NCI-H510A (cell line): ENCODE data around the gene FBXO21.
A peak's percentile ranks its signal among the peaks of the same experiment; 100 is the strongest.
"Not testable (repeated sequence)": the region's sequence is repeated elsewhere in the genome, so short reads cannot be mapped to it uniquely, and the experiment has no call there.

Source experiments
- DNase-seq: peaks from one replicate; lab custom pipeline; 2025; lab: John Stamatoyannopoulos, UW

The FBXO21 gene

DNA sequence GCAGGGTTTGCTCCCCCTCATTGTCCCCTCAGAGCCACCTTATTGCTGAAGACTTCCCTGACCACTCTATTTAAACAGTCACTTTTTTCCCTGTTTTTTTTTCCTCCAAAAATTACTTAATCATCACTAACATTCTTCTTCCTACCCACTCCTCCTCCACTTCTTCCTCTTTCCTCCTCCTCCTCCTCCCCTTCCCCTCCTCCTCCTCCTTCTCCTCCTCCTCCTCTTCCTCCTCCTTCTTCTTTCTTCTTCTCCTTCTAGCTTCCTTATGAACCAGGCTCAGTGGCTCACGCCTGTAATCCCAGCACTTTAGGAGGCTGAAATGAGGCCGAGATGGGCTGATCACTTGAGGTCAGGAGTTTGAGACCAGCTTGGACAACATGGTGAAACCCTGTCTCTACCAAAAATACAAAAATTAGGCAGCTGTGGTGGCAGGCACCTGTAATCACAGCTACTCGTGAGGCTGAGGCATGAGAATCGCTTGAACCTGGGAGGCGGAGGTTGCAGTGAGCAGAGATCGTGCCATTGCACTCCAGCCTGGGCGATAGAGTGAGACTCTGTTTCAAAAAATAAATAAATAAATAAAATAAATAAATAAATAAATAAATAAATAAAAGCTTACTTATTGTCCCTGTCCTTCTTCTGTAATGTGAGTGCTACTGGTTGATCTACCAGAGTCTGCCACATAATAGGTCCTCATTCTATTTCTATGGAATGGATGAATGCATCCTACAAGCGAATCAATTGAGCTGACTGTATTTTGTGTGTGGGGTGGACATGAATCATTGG, 9.9 kb upstream of the FBXO21 start:
- DNase-seq: not testable (repeated sequence)

DNA sequence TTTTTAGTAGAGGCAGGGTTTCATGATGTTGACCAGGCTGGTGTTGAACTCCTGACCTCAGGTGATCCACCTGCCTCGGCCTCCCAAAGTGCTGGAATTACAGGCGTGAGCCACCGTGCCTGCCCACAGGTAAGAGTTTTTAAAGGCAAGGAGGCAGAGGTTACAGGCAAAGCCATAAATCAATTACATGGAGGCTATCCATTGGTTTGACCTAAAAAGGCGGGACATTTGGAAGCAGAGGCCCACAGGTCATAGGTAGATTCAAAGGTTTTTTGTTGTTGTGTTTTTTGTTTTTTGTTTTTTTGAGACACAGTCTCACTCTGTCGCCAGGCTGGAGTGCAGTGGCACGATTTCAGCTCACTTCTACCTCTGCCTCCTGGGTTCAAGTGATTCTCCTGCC, 6.1 kb upstream of the FBXO21 start:
- DNase-seq: not testable (repeated sequence)

DNA sequence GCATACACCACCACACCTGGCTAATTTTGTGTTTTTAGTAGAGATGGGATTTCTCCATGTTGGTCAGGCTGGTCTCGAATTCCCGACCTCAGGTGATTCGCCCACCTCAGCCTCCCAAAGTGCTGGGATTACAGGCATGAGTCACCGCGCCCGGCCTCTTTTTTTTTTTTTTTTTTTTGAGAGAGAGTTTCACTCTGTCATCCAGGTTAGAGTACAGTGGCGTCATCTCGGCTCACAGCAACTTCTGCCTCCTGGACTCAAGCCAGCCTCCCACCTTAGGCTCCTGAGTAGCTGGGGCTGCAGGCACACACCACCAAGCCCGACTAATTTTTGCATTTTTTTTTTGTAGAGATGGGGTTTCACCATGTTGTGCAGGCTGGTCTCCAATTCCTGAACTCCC, 4.8 kb upstream of the FBXO21 start:
- DNase-seq: not testable (repeated sequence)

DNA sequence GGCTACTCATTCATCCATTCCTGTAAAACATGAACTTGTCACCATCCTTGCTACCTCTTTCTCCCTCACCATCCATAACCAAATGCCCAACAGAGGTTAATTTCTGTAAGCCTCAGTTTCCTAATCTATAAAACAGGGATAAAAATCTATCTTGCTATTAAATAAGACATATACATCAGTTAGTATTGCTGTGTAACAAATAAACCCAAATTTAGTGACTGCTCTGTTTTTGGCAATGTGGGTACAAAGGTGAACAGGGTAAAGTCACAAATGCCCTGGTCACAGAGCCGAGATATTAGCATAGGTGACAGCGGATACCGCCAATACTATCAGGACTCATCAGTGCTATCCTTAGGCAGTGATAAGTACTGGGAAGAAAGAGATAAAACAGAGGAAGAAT, 3.6 kb upstream of the FBXO21 start:
- no peak for DNase-seq

DNA sequence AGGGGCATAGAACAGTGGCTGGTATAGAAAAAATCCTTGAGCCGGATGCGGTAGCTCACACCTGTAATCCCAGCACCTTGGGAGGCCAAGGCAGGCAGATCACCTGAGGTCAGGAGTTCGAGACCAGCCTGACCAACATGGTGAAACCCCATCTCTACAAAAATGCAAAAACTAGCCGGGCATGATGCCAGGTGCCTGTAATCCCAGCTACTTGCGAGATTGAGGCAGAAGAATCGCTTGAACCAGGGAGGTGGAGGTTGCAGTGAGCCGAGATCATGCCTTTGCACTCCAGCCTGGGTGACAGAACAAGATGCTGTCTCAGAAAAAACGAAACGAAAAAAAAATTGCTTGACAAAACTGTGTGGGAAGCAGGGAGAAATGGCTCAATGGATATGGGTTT, 2.3 kb upstream of the FBXO21 start:
- DNase-seq: not testable (repeated sequence)

DNA sequence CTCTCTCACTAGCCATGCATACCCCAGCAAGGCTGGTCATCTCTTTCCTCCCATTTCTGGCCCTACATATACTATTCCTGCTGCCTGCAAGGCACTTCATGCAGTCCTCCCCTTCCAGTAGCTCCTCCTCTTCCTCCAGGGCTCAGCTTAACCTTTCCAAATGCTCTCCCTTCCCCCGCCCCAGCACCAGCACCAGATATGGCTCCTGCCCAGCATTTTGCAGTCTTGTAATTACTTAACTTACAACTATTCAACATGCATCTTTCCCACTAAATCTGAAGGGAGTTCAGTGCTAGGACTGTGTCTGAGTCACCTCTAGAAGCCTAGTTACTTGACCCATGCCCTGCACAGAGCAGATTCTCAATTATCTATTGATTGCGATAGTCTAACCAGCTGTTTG, 1.8 kb upstream of the FBXO21 start:
- DNase-seq: peak; percentile 7

DNA sequence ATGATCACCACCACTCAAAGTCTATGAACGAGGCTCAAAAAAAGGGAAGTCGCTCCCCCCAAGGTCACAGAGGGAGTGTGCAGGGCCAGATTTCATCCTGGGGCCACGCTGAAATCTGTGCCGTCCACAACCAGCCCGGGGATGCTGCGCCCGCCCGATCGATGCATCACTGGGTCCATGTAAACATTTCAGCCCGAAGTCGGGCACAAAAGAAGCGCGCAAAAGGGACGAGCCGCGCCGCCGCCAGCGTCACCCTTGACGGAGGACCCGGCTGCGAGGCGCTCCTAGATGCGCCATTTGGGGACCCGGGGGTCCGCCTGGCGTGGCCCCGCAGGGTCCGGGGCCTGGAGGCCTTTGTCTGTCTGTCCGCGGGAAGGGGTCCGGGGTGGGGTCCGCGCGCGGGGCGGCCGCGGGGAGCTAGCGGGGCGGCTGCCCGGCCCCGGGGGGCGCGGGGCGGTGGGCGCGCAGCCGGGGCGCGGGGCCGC, 503 bp downstream of the FBXO21 start:
- peak; percentile 45 for DNase-seq

DNA sequence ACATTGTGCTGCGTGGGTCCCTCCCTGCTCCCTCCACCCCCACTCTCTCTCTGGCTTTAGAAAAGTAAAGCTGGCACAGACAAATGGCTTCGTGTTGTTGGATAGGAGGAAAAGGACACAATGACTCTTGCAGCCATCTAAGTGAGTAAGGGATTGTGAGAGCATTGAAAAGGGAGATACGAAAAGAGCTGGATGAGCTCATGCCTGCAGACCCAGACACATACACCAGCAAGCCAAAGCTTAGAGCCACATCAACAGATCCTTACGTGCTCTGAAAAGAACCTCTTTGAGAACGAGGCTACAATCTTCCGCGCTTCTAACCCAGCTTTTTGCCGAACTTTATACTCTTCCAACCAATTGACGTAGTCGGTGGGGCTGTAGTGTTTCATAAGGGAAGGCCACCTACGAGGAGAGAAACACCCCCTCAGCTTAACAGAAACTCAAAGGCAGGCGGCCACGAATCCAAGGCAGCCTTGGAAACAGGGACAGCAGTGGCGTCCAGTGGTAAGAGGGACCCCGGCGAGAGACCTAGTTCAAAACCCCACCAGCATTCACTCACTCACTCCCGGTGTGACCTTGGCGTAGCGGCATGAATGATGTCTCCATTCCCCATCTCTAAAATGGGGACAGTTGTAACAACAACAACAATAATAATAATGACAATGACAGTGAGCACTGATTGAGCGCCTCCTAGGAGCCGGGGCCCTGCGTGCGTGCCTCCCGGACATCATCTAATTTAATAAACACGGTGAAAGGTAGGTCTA, 1.1 kb downstream of the FBXO21 start:
- DNase-seq: peak; percentile 23

DNA sequence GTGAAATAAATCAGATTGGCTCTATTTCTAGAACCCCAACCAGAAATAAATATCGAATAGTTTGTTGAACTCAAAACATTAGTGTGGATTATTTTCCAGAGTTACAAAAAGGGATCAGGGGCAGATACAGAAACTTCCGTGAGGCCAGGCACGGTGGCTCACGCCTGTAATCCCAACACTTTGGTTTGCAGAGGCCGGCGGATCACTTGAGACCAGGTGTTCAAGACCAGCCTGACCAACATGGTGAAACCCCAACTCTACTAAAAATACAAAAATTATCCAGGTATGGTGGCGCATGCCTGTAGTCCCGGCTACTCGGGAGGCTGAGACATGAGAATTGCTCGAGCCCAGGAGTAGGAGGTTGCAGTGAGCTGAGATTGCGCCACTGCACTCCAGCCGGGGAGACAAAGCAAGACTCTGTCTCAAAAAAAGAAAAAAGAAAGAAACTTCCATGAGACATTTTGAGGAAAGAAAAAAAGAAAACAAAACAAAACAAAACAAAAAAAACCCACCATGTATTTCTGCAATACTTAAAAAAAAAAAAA, 2.1 kb downstream of the FBXO21 start:
- no peak for DNase-seq

DNA sequence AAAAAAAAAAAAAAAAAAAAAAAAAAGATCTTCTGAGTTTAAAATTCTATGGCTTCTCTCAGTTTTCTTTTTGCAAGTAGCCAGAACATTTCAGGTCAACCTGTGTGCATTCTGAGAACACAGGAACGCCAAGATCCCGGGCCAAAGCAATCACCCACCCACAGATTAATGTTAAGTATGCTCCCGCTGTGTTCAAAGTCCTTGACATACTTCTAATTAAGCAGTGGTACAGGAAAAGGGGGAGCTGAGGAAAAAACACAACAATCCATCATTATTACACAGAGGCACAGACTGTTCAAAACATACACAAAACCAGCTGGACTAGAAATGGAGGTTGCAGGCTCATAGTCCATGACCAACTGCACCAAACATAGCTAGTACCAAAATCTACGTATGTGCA, 2.8 kb downstream of the FBXO21 start:
- DNase-seq: no peak

DNA sequence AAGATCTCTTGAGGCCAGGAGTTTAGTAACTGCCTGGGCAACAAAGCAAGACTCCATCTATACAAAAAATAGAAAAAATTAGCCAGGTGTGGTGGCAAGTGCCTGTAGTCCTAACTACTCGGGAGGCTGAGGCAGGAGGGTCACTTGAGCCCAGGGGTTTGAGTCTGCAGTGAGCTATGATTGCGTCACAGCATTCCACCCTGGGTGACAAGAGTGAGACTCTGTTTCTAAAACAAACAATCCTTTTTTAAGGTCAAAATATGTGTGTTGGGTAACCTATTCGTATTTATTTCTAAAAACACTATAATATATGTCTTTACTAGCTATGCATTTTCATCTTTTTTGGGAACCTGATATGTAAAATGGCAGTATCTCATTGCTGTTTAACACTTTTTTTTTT, 7.4 kb downstream of the FBXO21 start:
- DNase-seq: no peak

DNA sequence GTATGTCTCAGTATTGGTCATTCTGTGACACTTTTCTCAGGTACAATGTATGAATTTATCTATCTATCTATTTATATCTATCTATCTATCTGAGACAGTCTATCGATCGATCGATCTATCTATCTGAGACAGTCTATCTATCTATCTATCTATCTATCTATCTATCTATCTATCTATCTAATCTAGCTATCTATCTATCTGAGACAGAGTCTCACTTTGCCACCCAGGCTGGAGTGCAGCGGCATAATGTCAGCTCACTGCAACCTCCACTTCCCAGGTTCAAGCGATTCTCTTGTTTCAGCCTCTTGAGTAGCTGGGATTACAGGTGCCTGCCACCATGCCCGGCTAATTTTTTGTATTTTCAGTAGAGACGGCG, 8.8 kb downstream of the FBXO21 start:
- DNase-seq: not testable (repeated sequence)

DNA sequence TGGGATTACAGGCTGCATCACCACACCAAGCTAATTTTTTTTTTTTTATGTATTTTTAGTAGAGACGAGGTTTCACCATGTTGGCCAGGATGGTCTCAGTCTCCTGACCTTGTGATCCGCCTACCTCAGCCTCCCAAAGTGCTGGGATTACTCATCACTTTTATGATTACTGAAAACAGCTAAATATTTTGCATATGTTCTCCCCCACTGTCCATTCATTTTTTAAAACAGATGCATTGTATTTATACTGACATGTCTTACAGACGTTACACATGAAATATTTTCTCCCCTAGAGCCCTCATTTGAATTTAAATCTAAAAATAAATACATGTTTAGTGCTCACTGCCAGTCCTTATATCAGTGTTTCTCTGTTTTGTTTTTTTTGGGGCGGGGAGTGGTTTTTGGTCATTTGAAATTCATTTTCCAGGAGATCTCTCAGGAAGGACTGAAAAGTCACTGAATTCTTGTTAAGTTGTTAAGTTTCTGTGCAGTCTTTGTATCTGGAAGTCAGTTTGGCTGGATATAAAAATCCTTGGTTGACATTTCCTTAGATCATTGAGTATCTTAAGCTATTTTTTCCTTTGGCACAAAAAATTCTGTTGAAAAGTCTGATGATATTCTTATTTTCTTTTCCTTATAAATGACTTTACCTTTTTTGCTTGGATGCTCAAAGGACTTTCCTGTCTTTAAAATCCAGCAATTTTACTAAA, 9.4 kb downstream of the FBXO21 start:
- no peak for DNase-seq

DNA sequence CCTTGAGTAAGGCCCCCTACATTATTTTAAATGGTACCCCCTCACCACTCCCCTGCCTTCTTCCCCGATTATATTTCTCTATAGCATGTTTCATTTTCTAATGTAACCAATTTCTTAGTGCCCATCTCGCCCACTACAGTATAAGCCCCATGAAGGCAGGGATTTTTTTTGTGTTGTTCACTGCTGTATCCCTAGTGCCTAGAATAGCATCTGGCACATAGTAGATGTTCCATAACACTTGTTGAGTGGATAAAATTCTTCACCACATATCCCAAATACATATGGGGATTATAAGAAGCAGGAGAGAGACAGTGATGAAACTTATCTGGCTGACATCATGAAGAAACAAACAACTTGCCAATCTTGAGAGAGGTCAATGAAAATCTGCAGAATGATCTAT, 11.5 kb downstream of the FBXO21 start:
- DNase-seq: no peak

DNA sequence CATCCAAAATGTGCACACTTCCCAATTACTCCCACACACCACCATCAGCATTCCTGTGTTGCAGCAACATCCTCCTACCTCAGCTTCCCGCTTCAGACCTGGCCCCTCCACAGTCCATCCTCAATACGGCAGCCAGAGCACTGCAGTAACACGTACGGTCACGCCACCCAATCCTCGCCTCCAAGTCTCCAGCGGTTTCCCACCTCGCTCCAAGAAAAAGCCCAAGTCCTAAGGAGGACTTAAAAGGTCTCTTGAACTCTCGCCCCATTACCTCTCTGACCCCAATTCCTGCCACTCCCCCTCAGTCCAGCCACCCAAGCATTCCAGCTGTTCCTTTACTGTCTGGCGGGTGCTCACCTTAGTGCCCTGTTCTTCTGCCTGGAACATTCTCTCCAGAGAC, 12.0 kb downstream of the FBXO21 start:
- no peak for DNase-seq

DNA sequence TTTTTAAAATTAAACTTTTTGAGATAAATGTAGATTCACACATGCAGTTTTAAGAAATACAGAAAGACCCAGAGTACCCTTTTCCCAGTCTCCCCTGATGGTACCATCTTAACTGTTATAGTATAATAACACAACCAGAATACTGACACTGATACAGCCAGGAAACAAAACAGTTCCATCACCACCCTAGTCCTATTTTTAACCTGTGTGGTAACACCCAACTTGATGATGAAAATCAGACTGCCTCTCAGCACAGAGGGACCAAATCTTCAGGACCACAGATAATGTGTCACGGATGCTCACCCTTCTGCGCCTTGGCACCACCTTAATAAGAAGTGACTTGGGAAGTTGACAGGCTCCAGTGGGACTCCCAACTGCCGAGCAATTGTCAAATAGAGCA, 18.1 kb downstream of the FBXO21 start:
- no peak for DNase-seq

DNA sequence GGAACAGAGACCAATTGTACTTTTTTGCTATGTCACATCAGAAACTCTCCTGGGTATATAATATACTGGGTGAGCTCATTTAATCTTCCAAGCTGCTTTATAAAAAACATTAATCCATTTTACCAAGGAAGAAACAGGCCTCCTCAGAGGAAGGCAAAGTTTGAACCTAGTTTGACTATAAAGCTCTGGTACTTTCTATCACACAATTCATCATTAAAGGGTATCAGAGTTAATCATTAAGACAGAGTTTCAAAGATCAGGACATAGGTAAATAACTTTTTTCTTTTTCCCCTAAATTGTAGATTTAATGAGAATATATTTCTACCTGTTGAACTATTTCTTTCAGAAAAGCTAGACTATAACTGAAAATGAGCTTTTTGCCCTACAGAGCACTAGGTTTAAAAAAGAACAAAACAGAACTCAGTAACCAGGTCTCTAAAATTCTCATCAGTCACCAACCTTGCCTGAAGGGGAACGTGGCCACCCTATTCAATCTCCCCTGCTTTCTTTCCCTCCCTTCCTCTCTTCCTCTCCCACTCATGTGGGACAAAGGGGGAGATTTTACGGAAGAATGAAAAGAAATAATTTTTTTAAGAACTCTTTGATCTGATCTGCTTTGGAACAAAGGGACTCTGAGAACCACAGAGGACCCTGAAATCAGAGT, 18.6 kb downstream of the FBXO21 start:
- DNase-seq: no peak

DNA sequence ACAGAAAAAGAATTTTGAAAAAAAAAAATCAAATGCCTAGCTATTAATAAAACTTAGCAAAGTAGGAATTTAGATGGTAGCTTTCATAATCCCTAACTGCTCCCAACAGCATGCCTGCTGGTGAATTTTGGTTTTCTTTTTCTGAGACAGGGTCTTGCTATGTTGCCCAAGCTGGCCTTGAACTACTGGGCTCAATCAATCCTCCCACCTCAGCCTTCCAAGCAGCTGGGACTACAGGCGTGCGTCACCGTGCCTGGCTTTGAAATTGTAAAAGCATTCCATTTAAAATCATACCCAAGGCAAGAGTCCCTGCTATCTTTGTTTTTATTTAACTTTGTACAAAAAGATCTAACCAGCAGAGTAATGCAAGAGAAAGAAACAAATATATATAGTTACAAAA, 20.7 kb downstream of the FBXO21 start:
- DNase-seq: no peak

DNA sequence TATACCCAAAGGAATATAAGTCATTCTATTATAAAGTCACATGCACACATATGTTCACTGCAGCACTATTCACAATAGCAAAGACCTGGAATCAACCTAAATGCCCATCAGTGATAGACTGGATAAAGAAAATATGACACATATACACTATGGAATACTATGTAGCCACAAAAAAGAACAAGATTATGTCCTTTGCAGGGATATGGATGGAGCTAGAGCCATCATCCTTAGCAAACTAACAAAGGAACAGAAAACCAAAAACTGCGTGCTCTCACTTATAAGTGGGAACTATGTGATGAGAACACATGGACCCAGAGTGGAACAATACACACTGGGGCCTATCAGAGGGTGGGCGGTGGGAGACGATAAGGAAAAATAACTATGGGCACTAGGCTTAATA, 21.3 kb downstream of the FBXO21 start:
- DNase-seq: no peak

DNA sequence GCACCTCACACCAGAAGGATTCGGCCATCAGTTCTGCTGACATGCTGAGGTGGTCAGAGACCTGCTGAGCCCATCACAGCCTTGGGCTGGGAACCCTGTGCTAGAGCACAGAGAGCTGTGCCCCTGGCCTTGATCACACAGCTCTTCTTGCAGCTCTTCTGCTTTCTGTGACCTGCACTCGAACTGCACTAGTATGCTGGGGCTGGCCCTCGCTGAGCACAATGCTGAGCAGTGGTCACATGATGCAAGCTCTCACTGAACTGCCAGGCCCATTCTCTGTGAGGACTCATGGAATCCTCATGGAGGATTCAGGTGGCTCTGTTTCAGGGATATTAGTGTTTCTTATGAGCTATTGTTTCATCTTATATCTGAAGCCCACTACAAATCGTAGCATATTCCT, 22.5 kb downstream of the FBXO21 start:
- no peak for DNase-seq

DNA sequence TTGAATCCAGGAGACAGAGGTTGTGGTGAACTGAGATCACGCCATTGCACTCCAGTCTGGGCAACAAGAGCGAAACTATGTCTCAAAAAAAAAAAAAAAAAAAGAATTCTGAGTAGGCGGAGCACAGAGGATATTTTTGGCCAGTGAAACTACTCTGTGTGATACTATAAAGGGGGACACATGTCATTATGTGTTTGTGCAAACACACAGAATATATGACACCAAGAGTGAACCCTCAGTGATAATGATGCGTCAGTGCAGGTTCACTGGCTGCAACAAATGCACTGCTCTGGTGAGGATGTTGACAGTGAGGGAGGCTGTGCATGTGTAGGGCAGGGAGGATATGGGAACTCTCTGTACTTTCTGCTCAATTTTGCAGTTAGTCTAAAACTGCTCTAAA, 24.2 kb downstream of the FBXO21 start:
- no peak for DNase-seq

DNA sequence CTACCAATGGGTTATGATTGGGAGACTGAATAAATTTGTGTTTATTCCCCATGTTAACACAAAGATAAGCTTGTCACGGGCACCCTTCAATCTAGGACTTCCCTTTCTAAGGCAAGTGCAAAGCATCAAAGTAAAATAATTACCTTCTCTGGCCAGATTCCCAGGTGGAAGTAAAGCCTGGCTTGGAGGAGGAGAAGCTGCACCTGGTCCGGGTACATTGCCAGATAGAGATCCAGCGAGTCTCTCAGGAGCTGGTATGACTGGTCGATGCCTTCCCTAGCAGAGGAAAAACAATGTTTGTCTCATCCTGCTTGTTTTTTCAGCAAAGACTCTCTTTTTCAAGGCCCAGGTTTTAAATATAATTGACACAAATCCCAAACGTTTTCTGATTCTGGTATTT, 24.9 kb downstream of the FBXO21 start:
- DNase-seq: no peak
